Lower leg skin (tissue), 3 donors: ENCODE results near the gene LHFPL2.

Experiments
- POLR2A ChIP-seq, 2 donors: fragments of 450-650 bp; IDR thresholded peaks; one replicate each; pipeline ENCODE4 v1.6.1; 2016 to 2017; ENCODE audit warnings: antibody characterized with exemption in 2 of 2, mild to moderate bottlenecking in 1 of 2, moderate library complexity in 1 of 2
- TF ChIP-seq, protein P1 (sequence below), 3 donors: fragments of 450-650 bp; IDR thresholded peaks; one replicate each; pipeline ENCODE4 v1.5.1; 2016; ENCODE audit warnings: antibody characterized with exemption in 3 of 3, mild to moderate bottlenecking in 3 of 3, moderate library complexity in 2 of 3

DNA sequence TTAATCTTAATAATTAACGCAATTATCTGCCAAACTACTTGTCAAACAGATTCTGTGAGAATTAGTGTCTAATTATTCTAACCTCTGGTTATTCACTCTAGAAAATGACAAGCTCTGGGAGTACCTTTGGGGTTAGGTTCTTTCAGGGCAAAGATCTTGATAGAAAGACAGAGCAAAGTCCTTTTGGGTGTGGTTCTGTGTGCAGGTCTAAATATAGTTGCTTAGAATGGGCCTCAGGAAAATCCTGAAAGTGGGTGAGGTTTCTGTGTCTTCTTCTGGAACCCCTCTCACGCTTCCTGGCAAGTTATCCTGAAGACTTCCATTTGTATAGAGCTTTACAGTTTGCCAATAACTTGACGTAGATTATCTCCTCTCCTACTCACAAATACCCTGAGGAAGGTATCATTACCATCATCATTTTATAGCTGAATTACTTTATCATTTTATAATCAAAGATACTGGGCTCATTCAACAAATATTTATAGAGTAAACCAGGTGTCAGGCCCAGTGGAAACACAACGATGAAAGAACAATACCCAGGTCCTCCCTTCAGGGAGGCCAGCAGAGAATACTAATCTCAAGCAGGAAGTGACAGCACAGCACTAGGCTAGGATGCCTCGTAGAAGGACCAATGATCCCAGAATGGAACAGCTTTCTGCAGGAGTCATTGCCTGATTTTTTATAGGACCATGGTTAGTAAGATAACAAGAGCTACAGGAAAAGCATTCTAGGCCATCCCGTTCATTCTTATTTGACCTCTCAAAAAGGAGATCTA, 27.6 kb upstream of the LHFPL2 start:
- TF ChIP-seq, protein P1, sequence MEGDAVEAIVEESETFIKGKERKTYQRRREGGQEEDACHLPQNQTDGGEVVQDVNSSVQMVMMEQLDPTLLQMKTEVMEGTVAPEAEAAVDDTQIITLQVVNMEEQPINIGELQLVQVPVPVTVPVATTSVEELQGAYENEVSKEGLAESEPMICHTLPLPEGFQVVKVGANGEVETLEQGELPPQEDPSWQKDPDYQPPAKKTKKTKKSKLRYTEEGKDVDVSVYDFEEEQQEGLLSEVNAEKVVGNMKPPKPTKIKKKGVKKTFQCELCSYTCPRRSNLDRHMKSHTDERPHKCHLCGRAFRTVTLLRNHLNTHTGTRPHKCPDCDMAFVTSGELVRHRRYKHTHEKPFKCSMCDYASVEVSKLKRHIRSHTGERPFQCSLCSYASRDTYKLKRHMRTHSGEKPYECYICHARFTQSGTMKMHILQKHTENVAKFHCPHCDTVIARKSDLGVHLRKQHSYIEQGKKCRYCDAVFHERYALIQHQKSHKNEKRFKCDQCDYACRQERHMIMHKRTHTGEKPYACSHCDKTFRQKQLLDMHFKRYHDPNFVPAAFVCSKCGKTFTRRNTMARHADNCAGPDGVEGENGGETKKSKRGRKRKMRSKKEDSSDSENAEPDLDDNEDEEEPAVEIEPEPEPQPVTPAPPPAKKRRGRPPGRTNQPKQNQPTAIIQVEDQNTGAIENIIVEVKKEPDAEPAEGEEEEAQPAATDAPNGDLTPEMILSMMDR (IDR thresholded peaks at IDR 0.05): no peak
- TF ChIP-seq POLR2A (IDR thresholded peaks at IDR 0.05): no peak
